ENCODE measurements around the gene OR52W1. TPM values are rescaled to one million over a fixed set of nuclear protein-coding genes. Genes with fewer than 3 reads are reported as not detected.

Gene OR52W1
- total RNA-seq, 2 donors from 2014 or later = not detected

DNA sequence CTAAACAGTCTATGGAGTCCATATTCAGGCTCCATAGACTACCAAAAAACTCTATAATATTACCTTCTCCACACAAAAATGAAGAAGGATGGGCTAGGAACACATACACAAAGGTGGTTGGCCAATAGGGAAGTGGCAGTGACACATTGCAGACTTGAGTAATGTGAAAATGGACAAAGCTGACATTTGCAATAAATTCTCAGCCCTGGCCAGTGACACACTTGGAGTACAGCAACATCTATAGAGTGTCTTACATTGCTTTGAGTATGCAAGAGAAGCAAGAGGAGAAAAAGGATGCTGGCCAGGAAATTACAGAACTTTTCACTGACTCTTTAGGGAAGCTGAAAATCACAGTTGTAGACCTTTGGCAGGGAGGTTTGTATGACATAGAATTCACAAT is 7.3 kb upstream of the OR52W1 start:
- Histone ChIP-seq H3K9me3 (ENCODE audit: control insufficient read depth, low read length) (no peaks in the 10 kb centered on the region), H3K27me3 (ENCODE audit: control insufficient read depth, insufficient read depth, low read length, poor library complexity, severe bottlenecking) (no peaks in the 10 kb centered on the region), H3K4me3 (ENCODE audit: low read length) (no peak overlapping the region), H3K27ac (ENCODE audit: low read depth, low read length) (no peak overlapping the region), H3K4me1 (ENCODE audit: control insufficient read depth, insufficient read depth, low read length) (no peaks in the 10 kb centered on the region), H3K36me3 (ENCODE audit: control insufficient read depth, insufficient read depth, low read length) (no peaks in the 10 kb centered on the region), H3K9ac (ENCODE audit: extremely low read depth, low read length, poor library complexity, severe bottlenecking) (no peak overlapping the region)
- no peak for DNase-seq
- no peak overlapping the region for H3K4me3 Mint-ChIP-seq
- H3K27ac Mint-ChIP-seq = no peak overlapping the region
- H3K4me1 Mint-ChIP-seq = peaks cover 8% of the 10 kb centered on the region
- no peaks in the 10 kb centered on the region for H3K27me3 Mint-ChIP-seq (ENCODE audit: insufficient read depth)
- H3K9me3 Mint-ChIP-seq = peaks cover 7% of the 10 kb centered on the region
- TF ChIP-seq, protein P1, sequence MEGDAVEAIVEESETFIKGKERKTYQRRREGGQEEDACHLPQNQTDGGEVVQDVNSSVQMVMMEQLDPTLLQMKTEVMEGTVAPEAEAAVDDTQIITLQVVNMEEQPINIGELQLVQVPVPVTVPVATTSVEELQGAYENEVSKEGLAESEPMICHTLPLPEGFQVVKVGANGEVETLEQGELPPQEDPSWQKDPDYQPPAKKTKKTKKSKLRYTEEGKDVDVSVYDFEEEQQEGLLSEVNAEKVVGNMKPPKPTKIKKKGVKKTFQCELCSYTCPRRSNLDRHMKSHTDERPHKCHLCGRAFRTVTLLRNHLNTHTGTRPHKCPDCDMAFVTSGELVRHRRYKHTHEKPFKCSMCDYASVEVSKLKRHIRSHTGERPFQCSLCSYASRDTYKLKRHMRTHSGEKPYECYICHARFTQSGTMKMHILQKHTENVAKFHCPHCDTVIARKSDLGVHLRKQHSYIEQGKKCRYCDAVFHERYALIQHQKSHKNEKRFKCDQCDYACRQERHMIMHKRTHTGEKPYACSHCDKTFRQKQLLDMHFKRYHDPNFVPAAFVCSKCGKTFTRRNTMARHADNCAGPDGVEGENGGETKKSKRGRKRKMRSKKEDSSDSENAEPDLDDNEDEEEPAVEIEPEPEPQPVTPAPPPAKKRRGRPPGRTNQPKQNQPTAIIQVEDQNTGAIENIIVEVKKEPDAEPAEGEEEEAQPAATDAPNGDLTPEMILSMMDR (conservative IDR thresholded peaks at IDR 0.05) = no peak
- no peaks in the 10 kb centered on the region for H3K36me3 Mint-ChIP-seq (ENCODE audit: low read depth)

DNA sequence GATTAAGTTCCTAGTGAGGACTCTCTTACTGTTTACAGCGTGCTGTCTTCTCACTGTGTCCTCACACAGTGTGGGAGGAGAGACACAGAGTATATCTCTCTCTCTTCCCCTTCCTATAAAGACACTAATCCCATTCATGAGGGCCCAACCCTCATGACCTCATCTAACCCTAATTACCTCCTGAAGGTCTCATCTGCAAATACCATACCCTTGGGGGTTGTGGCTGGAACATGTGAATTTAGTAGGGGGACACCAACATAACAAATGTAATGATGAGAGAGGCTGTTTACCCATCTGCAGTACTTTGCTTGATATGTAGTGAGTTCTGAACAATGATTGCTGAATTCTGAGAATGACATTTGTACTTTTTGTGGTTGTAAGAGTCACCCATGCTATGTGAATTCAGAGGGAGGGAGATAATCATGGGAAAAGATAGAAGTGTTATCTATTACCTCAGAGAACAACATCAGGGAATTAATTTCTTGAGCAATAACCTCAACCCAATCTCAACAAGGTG is 4.9 kb upstream of the OR52W1 start:
- 80 to 100% methylated on average over 1 of the region's 1 CpG for WGBS, 2 experiments (ENCODE audit: insufficient coverage in 1 of 2, insufficient read length in 1 of 2)
- Mint-ChIP-seq H3K9me3 (peaks cover 7% of the 10 kb centered on the region), H3K27me3 (ENCODE audit: insufficient read depth) (no peaks in the 10 kb centered on the region), H3K36me3 (ENCODE audit: low read depth) (no peaks in the 10 kb centered on the region), H3K4me3 (no peak overlapping the region), H3K4me1 (peaks cover 8% of the 10 kb centered on the region), H3K27ac (no peak overlapping the region)
- Histone ChIP-seq H3K36me3 (ENCODE audit: control insufficient read depth, insufficient read depth, low read length) (no peaks in the 10 kb centered on the region), H3K9ac (ENCODE audit: extremely low read depth, low read length, poor library complexity, severe bottlenecking) (no peak overlapping the region), H3K9me3 (ENCODE audit: control insufficient read depth, low read length) (no peaks in the 10 kb centered on the region), H3K4me1 (ENCODE audit: control insufficient read depth, insufficient read depth, low read length) (no peaks in the 10 kb centered on the region), H3K27me3 (ENCODE audit: control insufficient read depth, insufficient read depth, low read length, poor library complexity, severe bottlenecking) (no peaks in the 10 kb centered on the region), H3K4me3 (ENCODE audit: low read length) (no peak overlapping the region), H3K27ac (ENCODE audit: low read depth, low read length) (no peak overlapping the region)
- no peak for DNase-seq
- TF ChIP-seq, protein P1 (conservative IDR thresholded peaks at IDR 0.05) = no peak

DNA sequence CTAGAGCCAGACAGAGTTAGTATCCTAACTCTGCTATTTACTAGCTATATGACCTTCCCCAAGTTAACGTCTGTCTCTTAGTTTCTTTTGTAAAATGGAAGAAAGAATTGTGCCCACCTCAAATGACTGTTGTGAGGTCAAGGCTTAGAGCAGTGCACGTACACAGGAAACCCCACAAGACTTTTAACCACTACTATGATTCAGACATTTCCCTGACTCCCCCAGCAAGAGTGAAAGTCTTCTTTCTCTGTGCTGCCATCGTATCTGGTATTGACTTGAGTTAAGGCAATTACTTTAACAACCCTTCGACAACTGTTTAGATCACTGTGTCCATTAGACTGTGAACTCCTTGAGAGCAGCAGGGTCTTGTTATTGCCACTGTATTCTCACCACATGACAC is 2.6 kb upstream of the OR52W1 start:
- H3K9ac ChIP-seq (ENCODE audit: extremely low read depth, low read length, poor library complexity, severe bottlenecking) = no peak overlapping the region
- no peak overlapping the region for H3K4me3 ChIP-seq (ENCODE audit: low read length)
- WGBS, 2 experiments (ENCODE audit: insufficient coverage in 1 of 2, insufficient read length in 1 of 2) = 67 to 73% methylated on average over 3 to 4 of the region's 4 CpGs
- H3K4me1 ChIP-seq (ENCODE audit: control insufficient read depth, insufficient read depth, low read length) = no peaks in the 10 kb centered on the region
- H3K27me3 ChIP-seq (ENCODE audit: control insufficient read depth, insufficient read depth, low read length, poor library complexity, severe bottlenecking) = no peaks in the 10 kb centered on the region
- no peak overlapping the region for H3K27ac ChIP-seq (ENCODE audit: low read depth, low read length)
- Mint-ChIP-seq H3K4me3 (no peak overlapping the region), H3K27me3 (ENCODE audit: insufficient read depth) (no peaks in the 10 kb centered on the region), H3K4me1 (peaks cover 8% of the 10 kb centered on the region), H3K36me3 (ENCODE audit: low read depth) (peaks cover 4% of the 10 kb centered on the region), H3K27ac (no peak overlapping the region), H3K9me3 (peaks cover 2% of the 10 kb centered on the region)
- H3K36me3 ChIP-seq (ENCODE audit: control insufficient read depth, insufficient read depth, low read length) = no peaks in the 10 kb centered on the region
- H3K9me3 ChIP-seq (ENCODE audit: control insufficient read depth, low read length) = no peaks in the 10 kb centered on the region
- no peak for DNase-seq
- TF ChIP-seq, protein P1 (conservative IDR thresholded peaks at IDR 0.05) = no peak

Data from endodermal cell (in vitro differentiated cells).